K562 (cell line): Measurements from ENCODE around the gene SERPINA3.

Source experiments
- DACH1 ChIP-seq: fragments of 450-650 bp; IDR thresholded peaks from 2 replicates; pipeline ENCODE4 v1.6.1; 2018; ENCODE audit not compliant: partially characterized antibody
- DIDO1 ChIP-seq: fragments of 450-650 bp; IDR thresholded peaks from 2 replicates; pipeline ENCODE4 v1.6.1; 2016; ENCODE audit warnings: low read depth, missing biosample characterization, missing genetic modification characterization
- GABPA ChIP-seq: fragments of 200-800 bp; sonication (Bioruptor generic); conservative IDR thresholded peaks from 2 replicates; pipeline ENCODE4 v1.6.1; 2016; ENCODE audit warnings: low read depth, missing genetic modification characterization, missing compliant biosample characterization
- MAZ ChIP-seq, 2 experiments: fragments of 450-650 bp in 1 of 2; sonication (generic) in 1 of 2; formaldehyde crosslinking; IDR thresholded peaks in 1 of 2; conservative IDR thresholded peaks in 1 of 2; 2 replicates each; pipeline versions ENCODE4 v1.4.0 to v1.5.0; 2020; ENCODE audit warnings: mild to moderate bottlenecking in 1 of 2, missing genetic modification reagents in 1 of 2
- MIER1 ChIP-seq: fragments of 450-650 bp; IDR thresholded peaks from 2 replicates; pipeline ENCODE4 v1.6.1; 2016; ENCODE audit warnings: antibody characterized with exemption, mild to moderate bottlenecking, low read depth
- POLR2A ChIP-seq: fragments of 450-650 bp; conservative IDR thresholded peaks from 2 replicates; pipeline ENCODE4 v1.6.1; 2016
- SIX5 ChIP-seq, 2 experiments: IDR thresholded peaks; 2 replicates each; pipeline ENCODE4 v1.6.1; 2011; ENCODE audit warnings: low read length in 2 of 2, borderline replicate concordance in 1 of 2, low read depth in 1 of 2, mild to moderate bottlenecking in 1 of 2, moderate library complexity in 1 of 2; ENCODE audit not compliant: insufficient read depth in 1 of 2
- TBL1XR1 ChIP-seq, 2 experiments: IDR thresholded peaks; 2 replicates each; pipeline ENCODE4 v1.6.1; 2012; ENCODE audit warnings: improper control_type of control experiment in 2 of 2, low read length in 2 of 2, mild to moderate bottlenecking in 1 of 2
- TF ChIP-seq, protein P1 (sequence below): IDR thresholded peaks from 2 replicates; pipeline ENCODE4 v1.6.1; 2012; ENCODE audit warnings: low read depth, low read length, improper control_type of control experiment, borderline replicate concordance
- TF ChIP-seq, protein P2 (sequence below), 3 experiments: IDR thresholded peaks in 2 of 3; conservative IDR thresholded peaks in 1 of 3; 2 replicates each; pipeline ENCODE4 v1.5.1; 2011 to 2012; ENCODE audit warnings: low read length in 3 of 3, mild to moderate bottlenecking in 3 of 3, control low read depth in 2 of 3, improper control_type of control experiment in 1 of 3, inconsistent platforms in 1 of 3, low read depth in 1 of 3, mixed read lengths in 1 of 3, moderate library complexity in 1 of 3; ENCODE audit not compliant: insufficient read depth in 2 of 3

DNA sequence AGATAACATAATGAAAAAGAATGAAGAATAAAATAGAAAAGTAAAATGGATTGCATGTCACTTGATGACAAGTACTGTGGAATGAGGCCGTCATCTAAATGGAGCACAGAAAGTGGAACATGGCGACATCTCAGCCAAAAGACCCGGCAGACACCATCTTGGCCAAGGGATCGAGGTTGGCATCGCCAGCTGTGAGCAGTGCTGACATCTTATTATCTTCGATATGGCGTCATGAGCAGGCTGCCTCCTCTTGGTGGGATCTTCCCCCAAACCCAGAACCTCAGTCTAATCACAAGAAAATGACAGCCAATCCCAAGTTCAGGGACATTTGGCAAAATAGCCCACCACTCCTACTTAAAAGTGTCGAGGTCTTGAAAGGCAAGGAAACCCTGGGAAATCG, 15.8 kb upstream of the SERPINA3 start:
- no peak for TF ChIP-seq SIX5 (IDR thresholded peaks at IDR 0.05; ENCODE audit: borderline replicate concordance in 1 of 2, insufficient read depth in 1 of 2, low read depth in 1 of 2, low read length in 2 of 2)
- TF ChIP-seq DIDO1 = no peak
- TF ChIP-seq POLR2A = no peak
- no peak for TF ChIP-seq DACH1
- no peak for TF ChIP-seq GABPA (tag)
- no peak for TF ChIP-seq MIER1
- TF ChIP-seq, protein P1, sequence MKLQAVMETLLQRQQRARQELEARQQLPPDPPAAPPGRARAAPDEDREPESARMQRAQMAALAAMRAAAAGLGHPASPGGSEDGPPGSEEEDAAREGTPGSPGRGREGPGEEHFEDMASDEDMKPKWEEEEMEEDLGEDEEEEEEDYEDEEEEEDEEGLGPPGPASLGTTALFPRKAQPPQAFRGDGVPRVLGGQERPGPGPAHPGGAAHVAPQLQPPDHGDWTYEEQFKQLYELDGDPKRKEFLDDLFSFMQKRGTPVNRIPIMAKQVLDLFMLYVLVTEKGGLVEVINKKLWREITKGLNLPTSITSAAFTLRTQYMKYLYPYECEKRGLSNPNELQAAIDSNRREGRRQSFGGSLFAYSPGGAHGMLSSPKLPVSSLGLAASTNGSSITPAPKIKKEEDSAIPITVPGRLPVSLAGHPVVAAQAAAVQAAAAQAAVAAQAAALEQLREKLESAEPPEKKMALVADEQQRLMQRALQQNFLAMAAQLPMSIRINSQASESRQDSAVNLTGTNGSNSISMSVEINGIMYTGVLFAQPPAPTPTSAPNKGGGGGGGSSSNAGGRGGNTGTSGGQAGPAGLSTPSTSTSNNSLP = no peak
- no peak for TF ChIP-seq TBL1XR1 (IDR thresholded peaks at IDR 0.05; ENCODE audit: low read length in 2 of 2)
- no peak for TF ChIP-seq MAZ (CRISPR knock-in tag; conservative IDR thresholded peaks at IDR 0.05 in 1 of 2, IDR thresholded peaks at IDR 0.05 in 1 of 2)
- TF ChIP-seq, protein P2, sequence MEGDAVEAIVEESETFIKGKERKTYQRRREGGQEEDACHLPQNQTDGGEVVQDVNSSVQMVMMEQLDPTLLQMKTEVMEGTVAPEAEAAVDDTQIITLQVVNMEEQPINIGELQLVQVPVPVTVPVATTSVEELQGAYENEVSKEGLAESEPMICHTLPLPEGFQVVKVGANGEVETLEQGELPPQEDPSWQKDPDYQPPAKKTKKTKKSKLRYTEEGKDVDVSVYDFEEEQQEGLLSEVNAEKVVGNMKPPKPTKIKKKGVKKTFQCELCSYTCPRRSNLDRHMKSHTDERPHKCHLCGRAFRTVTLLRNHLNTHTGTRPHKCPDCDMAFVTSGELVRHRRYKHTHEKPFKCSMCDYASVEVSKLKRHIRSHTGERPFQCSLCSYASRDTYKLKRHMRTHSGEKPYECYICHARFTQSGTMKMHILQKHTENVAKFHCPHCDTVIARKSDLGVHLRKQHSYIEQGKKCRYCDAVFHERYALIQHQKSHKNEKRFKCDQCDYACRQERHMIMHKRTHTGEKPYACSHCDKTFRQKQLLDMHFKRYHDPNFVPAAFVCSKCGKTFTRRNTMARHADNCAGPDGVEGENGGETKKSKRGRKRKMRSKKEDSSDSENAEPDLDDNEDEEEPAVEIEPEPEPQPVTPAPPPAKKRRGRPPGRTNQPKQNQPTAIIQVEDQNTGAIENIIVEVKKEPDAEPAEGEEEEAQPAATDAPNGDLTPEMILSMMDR (IDR thresholded peaks at IDR 0.05 in 2 of 3, conservative IDR thresholded peaks at IDR 0.05 in 1 of 3; ENCODE audit: insufficient read depth in 2 of 3, low read depth in 1 of 3, low read length in 3 of 3) = no peak
